Raji (cell line): ENCODE data around the gene MCCC2.

Experiments used
- POLR2A ChIP-seq: IDR thresholded peaks from 2 replicates; pipeline ENCODE4 v1.6.1; 2011; ENCODE audit warnings: low read depth, low read length, control low read depth; ENCODE audit not compliant: insufficient read depth

The MCCC2 gene

GRCh38 chr5:71586941-71587765, at the start of gene MCCC2:
MCCC2 (plus strand) TSS chr5:71587340; CDS start chr5:71587426, 86 bp downstream.
- peak; percentile 91 for TF ChIP-seq POLR2A

- no peak for TF ChIP-seq POLR2A
Measured at GRCh38 chr5:71537687-71538086, 49.5 kb upstream of the MCCC2 start.

GRCh38 chr5:71563161-71563560, 24.0 kb upstream of the MCCC2 start:
- no peak for TF ChIP-seq POLR2A

GRCh38 chr5:71564895-71565294, 22.2 kb upstream of the MCCC2 start:
- TF ChIP-seq POLR2A: no peak

- no peak for TF ChIP-seq POLR2A
Measured at GRCh38 chr5:71569748-71570509, 17.2 kb upstream of the MCCC2 start.

- TF ChIP-seq POLR2A: no peak
Measured at GRCh38 chr5:71573591-71573990, 13.5 kb upstream of the MCCC2 start.

- no peak for TF ChIP-seq POLR2A
Measured at GRCh38 chr5:71576241-71576640, 10.9 kb upstream of the MCCC2 start.

- TF ChIP-seq POLR2A: no peak
Measured at GRCh38 chr5:71582945-71583584, 4.1 kb upstream of the MCCC2 start.

GRCh38 chr5:71586052-71586940, 844 bp upstream of the MCCC2 start:
- no peak for TF ChIP-seq POLR2A

- no peak for TF ChIP-seq POLR2A
Measured at GRCh38 chr5:71587766-71588532, 809 bp downstream of the MCCC2 start.

GRCh38 chr5:71588533-71588885, 1.4 kb downstream of the MCCC2 start:
- TF ChIP-seq POLR2A: no peak

GRCh38 chr5:71589903-71590302, 2.8 kb downstream of the MCCC2 start:
- TF ChIP-seq POLR2A: no peak

- no peak for TF ChIP-seq POLR2A
Measured at GRCh38 chr5:71591100-71591499, 4.0 kb downstream of the MCCC2 start.

- TF ChIP-seq POLR2A: no peak
Measured at GRCh38 chr5:71596169-71596568, 9.0 kb downstream of the MCCC2 start.

GRCh38 chr5:71597001-71597400, 9.9 kb downstream of the MCCC2 start:
- TF ChIP-seq POLR2A: no peak

- no peak for TF ChIP-seq POLR2A
Measured at GRCh38 chr5:71600783-71601182, 13.6 kb downstream of the MCCC2 start.
